ENCODE data around the gene ATRNL1.

The ATRNL1 gene

DNA sequence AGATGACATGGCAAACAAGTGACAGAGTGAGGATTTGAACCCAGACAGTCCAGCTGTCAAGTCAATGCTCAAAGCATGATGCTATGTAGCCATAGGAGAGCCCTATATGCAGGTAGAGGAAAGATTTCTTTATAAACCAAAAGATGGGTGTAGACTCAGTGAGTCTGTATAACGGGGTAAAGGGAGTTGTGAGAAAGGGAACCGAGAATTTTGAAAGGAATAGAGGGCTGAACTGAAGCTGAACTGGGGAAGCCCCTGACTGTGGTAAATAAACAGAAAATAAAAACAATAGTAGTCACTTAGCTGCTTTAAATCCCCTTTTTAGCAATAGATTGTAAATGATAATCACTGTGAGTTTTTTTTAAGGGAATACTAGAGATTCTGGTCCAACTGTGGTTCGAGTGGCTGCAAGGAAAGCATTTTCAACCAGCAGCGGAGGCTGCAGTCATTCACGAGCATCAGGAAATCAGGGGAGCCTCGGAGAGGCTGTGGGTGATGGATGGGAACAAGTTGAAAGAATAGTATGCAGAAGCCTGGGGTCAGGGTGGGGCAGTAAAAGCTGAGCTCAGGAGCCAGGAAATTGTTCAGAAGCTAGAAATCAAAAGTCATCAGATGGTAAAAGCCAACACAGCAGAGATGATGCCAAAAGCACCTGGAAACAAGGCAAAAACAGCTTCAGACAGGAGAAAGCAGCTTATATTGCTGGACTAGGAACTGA is 786.4 kb downstream of the ATRNL1 start:
- in situ Hi-C loops (cut with MboI; ENCODE audit: low sequenced_read_pairs): no loop called here

DNA sequence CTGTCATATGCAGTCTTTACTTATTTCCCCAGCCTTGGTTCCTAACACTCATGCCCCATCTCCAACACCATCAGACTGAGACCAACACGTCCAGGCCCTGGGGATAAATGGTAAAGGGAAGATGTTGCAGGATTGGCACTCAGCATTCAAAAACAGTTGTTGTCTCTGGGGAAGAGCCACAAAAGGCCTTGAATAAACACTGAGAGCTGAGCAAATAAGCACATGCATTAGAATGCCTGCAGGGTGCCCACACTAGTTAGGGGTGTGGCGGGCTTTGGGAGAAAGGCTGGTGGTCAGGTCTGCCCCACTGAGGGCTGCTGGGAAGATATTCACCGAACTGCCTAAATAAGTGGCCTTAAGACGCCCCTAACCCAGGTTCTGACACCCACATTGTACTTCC is 788.9 kb downstream of the ATRNL1 start:
- in situ Hi-C loops (cut with MboI; ENCODE audit: low sequenced_read_pairs): no loop called here

DNA sequence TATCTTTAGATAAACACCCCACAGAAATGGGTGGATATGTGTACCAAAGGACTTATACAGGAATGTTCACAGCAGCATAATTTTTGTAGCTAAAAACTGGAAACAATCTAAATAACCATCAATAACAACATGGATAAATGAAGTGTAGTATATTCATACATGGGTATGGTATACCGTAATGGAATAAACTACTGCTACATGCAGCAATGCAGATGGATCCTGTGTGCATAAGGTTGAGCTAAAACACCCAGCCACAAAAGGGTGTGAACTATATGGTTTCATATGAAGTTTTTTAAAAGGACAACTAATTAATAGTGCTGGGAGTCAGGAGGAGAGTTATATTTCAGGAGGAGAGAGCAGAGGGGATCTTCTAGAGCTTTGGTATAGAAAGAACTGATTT is 790.2 kb downstream of the ATRNL1 start:
- in situ Hi-C loops (cut with MboI; ENCODE audit: low sequenced_read_pairs): no loop called here

DNA sequence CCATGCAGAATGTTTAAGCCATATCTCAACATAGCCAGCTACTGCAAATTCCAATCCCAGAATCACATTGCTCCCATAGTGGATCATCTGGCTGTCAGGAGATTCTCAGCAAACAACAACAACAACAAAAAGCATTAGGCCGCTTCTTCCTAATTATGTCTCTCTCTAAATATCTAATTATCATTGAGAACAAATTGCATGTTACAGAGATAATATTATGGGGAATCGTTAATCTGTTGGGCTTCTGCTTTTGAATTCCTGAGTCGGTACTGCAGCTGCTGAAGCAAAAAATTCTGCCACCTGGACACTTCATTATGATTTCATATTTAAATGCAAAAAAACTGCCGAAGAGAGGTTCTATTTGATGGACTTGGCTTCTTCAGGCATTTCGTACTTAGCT is 791.2 kb downstream of the ATRNL1 start:
- in situ Hi-C loops (cut with MboI; ENCODE audit: low sequenced_read_pairs): no loop called here

DNA sequence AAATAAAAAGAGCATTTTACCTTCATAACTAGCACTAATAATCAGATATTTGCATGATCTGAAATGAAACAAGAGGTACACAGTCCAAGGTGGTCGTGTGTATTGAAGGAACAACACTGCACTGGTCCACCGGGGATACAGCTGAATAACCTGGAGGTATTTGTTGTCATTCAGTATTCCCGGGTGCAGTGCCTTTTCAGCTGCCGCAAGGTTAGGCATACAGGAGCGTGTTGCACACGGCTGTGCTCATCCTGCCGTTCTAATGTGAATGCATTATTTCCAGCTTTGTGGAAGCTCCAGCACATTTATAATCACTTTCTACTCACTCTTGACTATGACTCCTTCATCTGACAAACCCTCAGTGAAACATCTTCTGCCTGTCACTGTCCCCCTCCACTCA is 802.0 kb downstream of the ATRNL1 start:
- in situ Hi-C loops (cut with MboI; ENCODE audit: low sequenced_read_pairs): no loop called here

DNA sequence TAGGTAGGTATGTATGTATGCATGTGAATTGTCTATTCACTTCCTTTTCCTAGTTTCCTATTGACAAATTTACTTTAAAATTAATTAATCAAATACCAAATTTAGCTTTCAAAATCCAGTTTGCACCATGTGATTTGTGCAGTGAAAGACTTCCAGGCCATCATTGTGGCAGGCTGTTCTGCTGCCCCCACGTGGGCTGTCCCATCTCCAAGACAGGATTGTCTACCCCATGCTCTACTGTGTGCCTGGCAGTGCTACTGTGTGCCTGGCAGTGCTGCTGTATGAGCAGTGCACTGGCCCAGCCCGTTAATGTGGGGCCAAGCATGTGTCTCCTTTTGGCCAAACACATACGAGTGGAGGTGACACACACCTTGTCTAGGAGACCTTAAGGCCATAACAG is 805.1 kb downstream of the ATRNL1 start:
- in situ Hi-C loops (cut with MboI; ENCODE audit: low sequenced_read_pairs): no loop called here

DNA sequence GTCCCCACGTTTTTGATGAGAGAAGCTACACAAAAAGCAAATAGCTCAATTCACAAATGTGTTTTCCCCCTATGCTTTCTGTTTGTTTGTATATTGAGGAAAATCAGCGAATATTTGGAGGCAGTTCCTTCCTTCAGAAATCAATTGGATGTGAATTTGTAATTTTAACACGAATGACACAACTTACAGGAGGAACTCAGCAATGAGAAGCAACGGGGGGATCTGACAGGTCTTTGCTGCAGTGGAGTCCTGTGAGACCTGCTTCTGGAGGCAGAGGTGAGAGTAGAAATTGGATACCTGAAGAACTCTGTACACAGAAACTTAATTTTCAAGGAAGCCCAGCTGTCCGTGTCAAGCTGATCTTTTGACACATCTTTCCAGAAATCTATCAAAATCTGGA is 809.4 kb downstream of the ATRNL1 start:
- in situ Hi-C loops (cut with MboI; ENCODE audit: low sequenced_read_pairs): no loop called here

DNA sequence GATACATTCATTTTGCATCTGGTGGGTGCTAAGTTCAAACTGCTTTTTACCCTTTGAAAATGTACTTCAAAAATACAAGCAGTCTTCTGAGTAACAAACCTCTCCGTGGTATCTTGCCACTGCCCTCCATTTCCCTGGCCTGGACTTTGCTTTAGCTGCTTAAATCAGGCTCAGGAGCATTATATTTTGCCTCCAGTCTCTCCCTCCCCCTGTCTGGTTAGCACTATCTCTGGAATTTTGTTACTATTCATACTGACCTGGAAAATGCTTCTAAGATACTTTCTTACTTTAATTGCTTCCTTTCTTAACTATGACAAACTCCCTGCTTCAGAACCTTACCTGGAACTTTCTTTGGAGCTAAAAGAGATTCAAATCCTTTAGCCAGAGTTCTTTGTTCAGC is 810.0 kb downstream of the ATRNL1 start:
- in situ Hi-C loops (cut with MboI; ENCODE audit: low sequenced_read_pairs): no loop called here

DNA sequence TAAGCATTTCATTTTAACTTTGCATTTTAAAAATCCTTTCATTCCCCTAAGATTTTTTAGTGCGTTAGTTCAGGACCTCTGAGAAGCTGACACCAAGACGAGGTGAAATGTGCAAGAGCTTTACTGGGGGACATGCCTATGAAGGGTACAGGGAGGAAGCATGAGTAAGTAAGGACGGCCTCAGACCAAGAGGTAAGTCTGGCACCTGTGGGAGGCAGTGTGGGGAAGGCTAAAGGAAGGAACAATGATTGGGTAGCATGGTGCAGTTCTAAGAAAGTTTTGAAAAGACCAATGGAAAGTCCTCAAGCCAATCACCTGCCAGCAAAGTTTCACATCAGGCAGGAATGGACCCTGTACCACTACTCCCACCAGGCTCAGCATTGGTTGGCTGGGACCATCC is 810.7 kb downstream of the ATRNL1 start:
- in situ Hi-C loops (cut with MboI; ENCODE audit: low sequenced_read_pairs): no loop called here

DNA sequence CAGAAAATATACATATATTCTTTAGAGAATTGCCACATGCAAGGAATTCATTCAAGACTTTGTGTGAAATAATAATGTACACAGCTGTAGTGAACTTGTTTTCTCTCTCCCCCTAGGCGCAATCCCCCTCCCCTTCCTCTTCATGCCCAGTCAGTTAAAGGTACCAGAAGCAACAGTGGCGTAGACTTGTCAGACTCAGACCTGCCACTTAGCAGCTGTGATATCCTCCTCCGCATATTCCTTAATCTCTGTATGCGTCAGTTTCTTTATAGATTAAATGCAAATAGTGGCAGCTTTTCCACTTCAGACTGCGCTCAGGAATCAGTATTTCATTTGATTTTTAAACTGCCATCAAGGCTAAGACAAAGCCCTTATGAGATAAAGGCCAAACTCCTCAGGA is 815.9 kb downstream of the ATRNL1 start:
- in situ Hi-C loops (cut with MboI; ENCODE audit: low sequenced_read_pairs): no loop called here

DNA sequence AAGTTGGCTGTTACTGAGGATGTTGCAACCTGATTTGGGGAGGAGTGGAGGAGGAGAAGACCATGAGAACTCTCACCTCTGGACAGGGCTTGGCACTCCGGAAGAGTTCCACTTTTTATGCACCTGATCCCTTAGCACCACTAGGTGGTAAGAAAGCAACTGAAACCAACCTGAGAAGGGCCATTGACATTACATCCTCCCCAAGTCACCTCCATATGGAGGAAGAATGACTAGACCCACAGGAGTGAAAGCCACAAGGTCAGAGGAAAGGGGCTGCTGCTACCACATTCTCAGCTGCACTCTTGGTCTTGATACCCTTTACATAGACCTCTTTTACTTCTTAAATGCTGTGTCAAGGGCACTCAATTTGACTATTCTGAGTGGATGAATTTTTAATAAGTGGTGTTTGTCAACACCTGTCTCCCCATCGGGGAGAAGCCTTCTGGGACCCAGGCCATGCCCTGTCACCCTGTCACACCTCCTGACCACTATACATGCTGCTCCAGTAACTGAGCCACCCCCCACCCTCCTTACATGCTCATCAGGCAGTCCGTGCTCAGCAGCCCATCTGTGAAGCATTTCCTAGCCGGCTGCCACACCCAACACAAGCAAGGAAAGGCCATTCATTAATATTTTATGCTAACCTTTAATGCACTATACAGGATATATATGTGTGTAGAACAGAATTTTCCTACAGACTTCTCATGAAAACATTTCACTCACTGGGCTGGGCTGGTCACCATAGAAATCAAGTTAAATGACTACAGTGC is 817.0 kb downstream of the ATRNL1 start:
- in situ Hi-C loops (cut with MboI; ENCODE audit: low sequenced_read_pairs): no loop called here

DNA sequence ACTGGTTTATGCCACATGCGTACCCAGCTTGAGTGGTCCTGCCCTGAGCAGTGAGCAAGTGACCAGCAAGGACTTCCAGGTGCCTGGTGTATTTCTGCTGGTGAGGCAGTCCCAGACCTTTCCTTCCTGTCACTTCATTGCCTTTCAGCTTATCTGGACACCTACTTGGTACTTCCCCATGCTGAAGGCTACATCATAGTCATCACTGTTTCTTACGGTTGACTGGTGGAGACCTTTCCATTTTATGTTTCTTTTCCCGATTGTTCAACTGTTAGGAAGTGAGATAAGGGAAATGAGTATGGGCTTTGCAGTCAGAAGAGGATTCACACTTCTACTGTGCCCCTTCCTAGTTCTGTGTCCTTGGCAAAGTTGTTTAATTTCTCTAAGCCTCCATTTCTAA is 821.3 kb downstream of the ATRNL1 start:
- in situ Hi-C loops (cut with MboI; ENCODE audit: low sequenced_read_pairs): no loop called here

DNA sequence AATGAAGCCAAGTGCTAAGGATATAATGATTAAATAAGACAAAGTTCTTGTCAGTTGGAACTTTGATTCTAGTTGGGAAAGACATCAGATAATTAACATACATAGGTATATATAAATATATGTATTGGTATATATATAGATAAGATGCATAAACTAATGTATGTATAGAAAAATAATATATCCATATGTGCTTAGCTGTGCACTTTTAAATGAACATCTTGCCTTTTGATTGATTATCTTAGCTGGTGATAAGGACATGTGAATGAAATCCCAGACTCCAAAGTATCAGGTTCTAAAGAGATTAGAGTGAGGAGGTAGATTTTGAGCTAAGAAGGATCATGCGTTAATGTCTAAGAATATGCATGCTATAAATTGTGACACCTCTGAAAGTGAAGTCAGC is 822.3 kb downstream of the ATRNL1 start:
- in situ Hi-C loops (cut with MboI; ENCODE audit: low sequenced_read_pairs): no loop called here

DNA sequence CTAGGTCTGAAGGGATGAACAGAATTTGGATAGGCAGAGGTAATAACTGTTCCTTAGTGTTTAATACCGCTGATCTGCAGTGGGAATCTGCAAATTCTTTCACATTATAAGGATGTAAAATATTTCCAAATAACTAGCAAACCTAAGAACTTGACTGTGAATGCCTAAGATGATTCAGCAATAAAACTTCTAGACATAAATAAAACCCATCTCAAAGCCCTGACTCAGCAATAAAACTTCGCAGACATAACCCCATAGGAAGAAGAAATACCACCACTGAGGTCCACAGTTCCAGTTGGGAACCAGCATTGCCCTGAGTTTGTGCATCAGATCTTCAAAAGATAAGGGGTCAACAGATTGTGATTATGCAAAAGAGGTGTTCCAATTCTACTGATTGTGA is 825.6 kb downstream of the ATRNL1 start:
- in situ Hi-C loops (cut with MboI; ENCODE audit: low sequenced_read_pairs): no loop called here

DNA sequence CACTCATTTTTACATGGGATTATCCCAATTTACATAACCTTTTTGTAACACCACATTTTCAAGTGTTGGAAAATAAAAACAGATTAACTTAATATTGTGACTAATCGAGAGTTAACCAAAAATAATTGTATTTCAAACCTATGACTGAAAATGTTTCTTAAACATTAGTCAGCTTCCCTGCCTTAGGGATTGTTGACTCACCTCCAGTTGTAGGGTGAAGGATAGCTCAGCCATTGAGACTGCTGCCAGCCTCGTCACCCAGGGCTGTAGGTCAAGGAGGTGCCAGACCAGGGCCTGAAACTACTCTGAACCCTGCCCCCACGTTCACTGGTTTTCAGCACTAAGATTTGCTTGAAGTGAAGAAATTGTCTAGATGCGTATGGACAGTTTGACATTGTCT is 828.6 kb downstream of the ATRNL1 start:
- in situ Hi-C loops (cut with MboI; ENCODE audit: low sequenced_read_pairs): no loop called here

DNA sequence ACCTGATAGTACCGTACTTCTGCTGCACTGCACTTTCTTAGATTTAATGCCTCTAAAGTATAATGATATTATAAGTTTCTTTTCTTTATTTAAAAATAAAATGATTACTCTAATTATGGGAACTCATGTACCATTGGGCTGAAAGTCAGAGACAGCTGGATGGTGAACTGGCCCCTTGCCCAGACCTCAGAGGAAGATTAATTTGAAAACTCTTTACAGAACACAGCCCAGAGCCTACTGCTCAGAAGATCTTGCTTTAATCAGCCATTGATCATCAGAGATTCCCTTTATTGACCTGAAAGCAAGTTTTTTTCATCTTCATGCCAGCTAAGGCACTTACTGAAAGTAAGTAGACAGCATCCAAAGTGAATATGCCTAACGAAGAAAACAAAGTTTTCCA is 838.1 kb downstream of the ATRNL1 start:
- in situ Hi-C loops (cut with MboI; ENCODE audit: low sequenced_read_pairs): no loop called here

DNA sequence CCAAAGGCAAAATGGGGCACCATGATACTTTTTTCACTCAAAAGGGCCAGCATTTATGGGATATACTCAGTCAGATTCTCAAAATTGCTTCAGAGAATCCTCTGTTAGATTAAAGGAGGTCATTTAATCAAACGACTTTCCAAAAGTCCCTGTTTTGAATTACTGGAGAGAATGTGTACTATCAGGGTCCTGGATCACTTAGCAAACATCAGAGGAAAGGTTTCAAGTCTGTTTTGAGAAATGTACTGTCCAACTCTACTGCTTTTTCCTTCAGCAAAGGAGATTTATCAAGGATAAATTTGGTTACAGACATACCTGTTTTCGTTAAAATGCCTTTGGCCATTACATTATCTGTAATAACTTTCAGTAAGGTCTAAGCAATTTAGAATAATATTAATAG is 838.9 kb downstream of the ATRNL1 start:
- in situ Hi-C loops (cut with MboI; ENCODE audit: low sequenced_read_pairs): no loop called here

DNA sequence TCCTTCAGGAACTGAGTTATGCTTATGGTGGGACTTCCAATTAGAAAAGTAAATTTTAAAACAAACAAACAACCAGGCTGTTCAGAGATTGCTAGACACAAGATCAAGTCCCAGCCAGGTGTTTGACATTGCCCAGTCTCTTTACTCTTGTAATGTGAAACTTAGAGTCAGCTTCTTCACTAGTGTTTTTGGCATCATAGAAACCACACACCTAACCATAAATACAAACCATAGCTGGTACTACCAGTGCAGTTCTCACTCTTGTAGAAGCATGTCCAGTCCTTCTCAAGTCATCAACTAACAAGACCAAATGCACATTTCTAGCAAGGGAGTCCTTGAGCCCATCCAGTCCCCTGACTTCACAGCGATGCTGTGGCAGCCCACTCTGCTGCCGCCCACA is 839.9 kb downstream of the ATRNL1 start:
- in situ Hi-C loops (cut with MboI; ENCODE audit: low sequenced_read_pairs): no loop called here

DNA sequence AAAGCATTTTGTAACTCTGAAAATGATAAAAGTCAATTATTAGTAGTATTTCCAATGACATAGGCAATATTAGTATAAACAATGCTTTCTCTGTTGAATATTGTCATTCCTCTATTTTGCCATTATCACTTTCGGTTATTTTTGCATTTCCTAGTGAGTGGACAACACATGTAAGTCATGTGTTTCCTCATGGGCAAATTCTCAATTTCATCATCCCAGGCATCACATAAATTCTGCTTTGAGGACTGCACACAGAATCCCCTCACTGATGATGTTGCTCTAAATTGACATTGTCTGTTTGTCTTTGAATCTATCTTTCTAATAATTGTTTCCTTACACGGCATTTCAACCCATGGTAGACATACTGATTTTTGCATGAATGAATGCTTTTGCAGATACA is 842.6 kb downstream of the ATRNL1 start:
- in situ Hi-C loops (cut with MboI; ENCODE audit: low sequenced_read_pairs): no loop called here

DNA sequence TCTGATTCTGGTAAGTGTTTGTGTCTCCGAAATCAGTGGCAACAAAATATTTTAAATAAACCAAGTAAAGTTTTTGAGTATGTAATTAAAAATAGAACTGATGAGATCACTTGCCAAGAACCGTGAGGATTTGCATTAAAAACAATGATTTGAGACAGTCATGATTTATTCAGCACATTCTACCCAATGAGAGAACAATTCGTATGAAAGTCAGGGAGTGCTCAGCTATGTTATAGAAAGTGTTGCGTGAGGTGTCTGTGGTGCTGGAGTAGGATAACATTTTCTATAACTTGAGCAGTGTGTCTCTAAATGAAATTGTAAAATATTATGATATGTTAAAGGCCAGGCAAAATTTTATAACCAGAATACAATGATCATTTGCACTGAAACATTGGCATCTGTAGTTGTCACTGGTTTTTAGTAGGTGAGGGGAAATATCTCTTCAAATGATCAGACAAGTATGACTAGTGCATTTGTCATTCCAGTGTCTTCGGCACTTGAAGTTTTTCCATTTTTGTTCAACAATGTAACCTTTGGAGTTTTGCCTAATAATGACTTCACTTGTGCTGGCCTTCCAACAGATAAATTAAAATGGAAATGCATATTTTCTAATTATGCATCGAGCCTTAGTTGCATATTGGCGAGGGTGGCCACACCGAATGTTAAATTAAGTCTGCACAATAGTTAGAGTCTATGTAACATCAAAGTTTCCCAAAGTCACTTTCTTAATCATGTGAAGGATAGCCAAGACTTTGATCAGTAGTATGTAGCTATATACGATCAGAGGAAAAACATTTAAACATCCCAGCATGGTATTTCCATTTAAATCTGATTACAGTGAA is 844.0 kb downstream of the ATRNL1 start:
- in situ Hi-C loops (cut with MboI; ENCODE audit: low sequenced_read_pairs): no loop called here

DNA sequence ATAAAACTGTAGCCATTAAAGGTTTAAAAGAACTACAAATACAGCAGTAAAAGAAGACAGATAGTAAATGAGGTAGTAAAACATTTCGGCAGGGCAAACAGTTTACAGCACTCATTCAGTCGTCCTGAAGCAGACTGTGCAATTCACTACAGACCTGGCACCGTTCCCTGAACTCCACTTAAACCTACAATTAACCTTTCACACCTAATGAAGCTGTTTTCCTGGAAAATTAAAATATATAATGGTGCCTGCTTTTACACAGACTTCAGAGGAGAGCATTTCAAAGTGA is 844.5 kb downstream of the ATRNL1 start:
- in situ Hi-C loops (cut with MboI; ENCODE audit: low sequenced_read_pairs): no loop called here

Measured in hTERT RPE-1 (cell line).